ENCODE measurements around the gene SLC6A20. TPM values are rescaled to one million over a fixed set of nuclear protein-coding genes. Genes with fewer than 3 reads are reported as not detected.

Gene SLC6A20
- polyA plus RNA-seq, 3 donors from 2014 or later: not detected

Other genes starting within 250 kb of the SLC6A20 start
- gene LIMD1, start 201.8 kb downstream of the SLC6A20 start, polyA plus RNA-seq: 10 to 100 TPM in 1 of 3 donors, 1 to 10 TPM in 1, under 1 TPM in 1; 0.62 to 12.8 (median 3.5) TPM
- 10 to 100 TPM; 29.8 to 67.9 (median 33.8) TPM for gene SACM1L, start 107.1 kb downstream of the SLC6A20 start, polyA plus RNA-seq
- gene LZTFL1, start 45.6 kb upstream of the SLC6A20 start, polyA plus RNA-seq: 10 to 100 TPM in 2 of 3 donors, 1 to 10 TPM in 1; 4.0 to 15.3 (median 10.5) TPM
- gene CCR9, start 90.0 kb upstream of the SLC6A20 start, polyA plus RNA-seq: not detected
- gene CXCR6, start 146.9 kb upstream of the SLC6A20 start, polyA plus RNA-seq: 10 to 100 TPM in 1 of 3 donors, 1 to 10 TPM in 2; 2.7 to 14.7 (median 8.5) TPM
- gene FYCO1, start 199.3 kb upstream of the SLC6A20 start, polyA plus RNA-seq: 1 to 10 TPM in 2 of 3 donors, under 1 TPM in 1; 0.22 to 6.1 (median 2.1) TPM
- under 1 TPM in 2 of 3 donors, not detected in 1; 0.04 to 0.26 TPM for gene XCR1, start 230.9 kb upstream of the SLC6A20 start, polyA plus RNA-seq